ENCODE data around the gene AAK1. TPM values are rescaled to one million over a fixed set of nuclear protein-coding genes. Genes with fewer than 3 reads are reported as not detected.

The AAK1 gene
- total and polyA plus RNA-seq, 4 donors, result 10.0 to 56.2 (median 27.3) TPM

- H3K9ac ChIP-seq (ENCODE audit: insufficient read depth in 1 of 2, low read length in 2 of 2), result no peak overlapping the region
- H3K27ac ChIP-seq (ENCODE audit: low read depth in 1 of 2, low read length in 1 of 2), result no peak overlapping the region
- H3K4me3 ChIP-seq, result no peak overlapping the region
- DNase-seq (peak in 2 of 3 donors; percentile 35 to 73), ATAC-seq (ENCODE audit: insufficient read depth, low FRiP score) (no peak)
- H3K9me3 ChIP-seq (ENCODE audit: control insufficient read depth in 4 of 4, insufficient read depth in 3 of 4, low read length in 3 of 4), result no peaks in the 10 kb centered on the region
- H3K27me3 ChIP-seq (ENCODE audit: control insufficient read depth in 3 of 3, insufficient read depth in 3 of 3, low read length in 2 of 3), result no peaks in the 10 kb centered on the region
- H3K4me1 ChIP-seq (ENCODE audit: control insufficient read depth in 5 of 5, insufficient read depth in 5 of 5, low read length in 5 of 5), result peaks cover 0 to 13% (median 0%) of the 10 kb centered on the region in 5 donors
- WGBS, 2 donors, result 85 to 97% methylated on average over 1 of the region's 1 CpG
- H3K36me3 ChIP-seq (ENCODE audit: control insufficient read depth in 4 of 4, insufficient read depth in 4 of 4, low read length in 4 of 4), result peaks cover 0 to 15% (median 5%) of the 10 kb centered on the region in 4 donors
- TF ChIP-seq CTCF (IDR thresholded peaks at IDR 0.05; ENCODE audit: control extremely low read depth, extremely low read depth), result no peak
Measured at GRCh38 chr2:69544951-69545350, 98.6 kb downstream of the AAK1 start.

GRCh38 chr2:69539549-69539908 lies 104.0 kb downstream of the AAK1 start:
- H3K27ac ChIP-seq (ENCODE audit: low read depth in 1 of 2, low read length in 1 of 2), result no peak overlapping the region
- no peak for ATAC-seq (ENCODE audit: insufficient read depth, low FRiP score)
- H3K36me3 ChIP-seq (ENCODE audit: control insufficient read depth in 4 of 4, insufficient read depth in 4 of 4, low read length in 4 of 4), result peaks cover 2 to 16% (median 12%) of the 10 kb centered on the region in 4 donors

GRCh38 chr2:69538872-69539548 lies 104.5 kb downstream of the AAK1 start:
- H3K4me3 ChIP-seq, result no peak overlapping the region
- 91% methylated on average over 7 of the region's 7 CpGs for WGBS, 2 donors
- DNase-seq, result no peak
- peaks cover 0 to 9% (median 0%) of the 10 kb centered on the region in 5 donors for H3K4me1 ChIP-seq (ENCODE audit: control insufficient read depth in 5 of 5, insufficient read depth in 5 of 5, low read length in 5 of 5)
- H3K9ac ChIP-seq (ENCODE audit: insufficient read depth in 1 of 2, low read length in 2 of 2), result no peak overlapping the region
- ATAC-seq (ENCODE audit: insufficient read depth, low FRiP score), result no peak
- H3K27me3 ChIP-seq (ENCODE audit: control insufficient read depth in 3 of 3, insufficient read depth in 3 of 3, low read length in 2 of 3), result no peaks in the 10 kb centered on the region
- TF ChIP-seq CTCF (IDR thresholded peaks at IDR 0.05; ENCODE audit: control extremely low read depth, extremely low read depth), result no peak
- no peak overlapping the region for H3K27ac ChIP-seq (ENCODE audit: low read depth in 1 of 2, low read length in 1 of 2)
- H3K9me3 ChIP-seq (ENCODE audit: control insufficient read depth in 4 of 4, insufficient read depth in 3 of 4, low read length in 3 of 4), result peaks cover 0 to 4% (median 0%) of the 10 kb centered on the region in 4 donors
- H3K36me3 ChIP-seq (ENCODE audit: control insufficient read depth in 4 of 4, insufficient read depth in 4 of 4, low read length in 4 of 4), result peaks cover 2 to 21% (median 12%) of the 10 kb centered on the region in 4 donors

More at GRCh38 chr2:69539549-69539908, 104.0 kb downstream of the AAK1 start:
- H3K4me1 ChIP-seq (ENCODE audit: control insufficient read depth in 5 of 5, insufficient read depth in 5 of 5, low read length in 5 of 5), result peaks cover 0 to 10% (median 0%) of the 10 kb centered on the region in 5 donors
- H3K9ac ChIP-seq (ENCODE audit: insufficient read depth in 1 of 2, low read length in 2 of 2), result no peak overlapping the region
- H3K4me3 ChIP-seq, result no peak overlapping the region
- no peaks in the 10 kb centered on the region for H3K27me3 ChIP-seq (ENCODE audit: control insufficient read depth in 3 of 3, insufficient read depth in 3 of 3, low read length in 2 of 3)
- peaks cover 0 to 4% (median 0%) of the 10 kb centered on the region in 4 donors for H3K9me3 ChIP-seq (ENCODE audit: control insufficient read depth in 4 of 4, insufficient read depth in 3 of 4, low read length in 3 of 4)
- no peak for DNase-seq
- no peak for TF ChIP-seq CTCF (IDR thresholded peaks at IDR 0.05; ENCODE audit: control extremely low read depth, extremely low read depth)

Data from lung (tissue), 12 donors.